Right lobe of liver (tissue), 6 donors: ENCODE data around the gene NCKAP5. TPM values are rescaled to one million over a fixed set of nuclear protein-coding genes. Genes with fewer than 3 reads are reported as not detected.
A peak's percentile ranks its signal among the peaks of the same experiment; 100 is the strongest.

Source experiments
- ATAC-seq, 4 donors: fragments of 200-7000 bp; cut with Tn5 transposase; one replicate each; pipeline ENCODE4 v1.9.1; 2020; ENCODE audit warnings: mild to moderate bottlenecking in 4 of 4, moderate library complexity in 4 of 4
- DNase-seq, 3 donors: peaks; one replicate each; pipeline ENCODE4 v3.0.0-alpha.2; 2020
- H3K27ac ChIP-seq, 3 donors: fragments of 200-600 bp; one replicate each; pipeline ENCODE4 v1.8.0; 2022
- H3K27me3 ChIP-seq, 2 donors: fragments of 200-600 bp; one replicate each; pipeline ENCODE4 v1.8.0; 2022
- H3K36me3 ChIP-seq, 4 donors: fragments of 200-600 bp; sonication (generic) in 1 of 4; one replicate each; pipeline versions ENCODE4 v1.5.1 to v1.8.0; 2017 to 2022; ENCODE audit warnings: control low read depth in 1 of 4
- H3K4me1 ChIP-seq, 4 donors: fragments of 200-600 bp; sonication (generic) in 1 of 4; one replicate each; pipeline versions ENCODE4 v1.5.1 to v1.8.0; 2017 to 2022; ENCODE audit warnings: control low read depth in 1 of 4
- H3K4me3 ChIP-seq, 3 donors: fragments of 200-600 bp; one replicate each; pipeline ENCODE4 v1.8.0; 2022
- H3K9me3 ChIP-seq, 4 donors: fragments of 200-600 bp; sonication (generic) in 1 of 4; one replicate each; pipeline versions ENCODE4 v1.5.1 to v1.8.0; 2017 to 2022; ENCODE audit warnings: control low read depth in 1 of 4
- CTCF ChIP-seq, 4 donors: fragments of 200-600 bp in 3 of 4; fragments of 450-650 bp in 1 of 4; IDR thresholded peaks; one replicate each; pipeline versions ENCODE4 v1.5.1 to v1.8.0; 2016 to 2022; ENCODE audit warnings: antibody characterized with exemption in 4 of 4, mild to moderate bottlenecking in 2 of 4
- POLR2A ChIP-seq: fragments of 450-650 bp; IDR thresholded peaks from one replicate; pipeline ENCODE4 v1.6.1; 2017; ENCODE audit warnings: antibody characterized with exemption, mild to moderate bottlenecking
- WGBS: methylation state at CpG from one replicate; pipeline ENCODE4 v1.1.6; 2018; ENCODE audit warnings: low coverage, low lambda C conversion rate; ENCODE audit not compliant: insufficient coverage; ENCODE audit errors: missing lambda C conversion rate; 5-methylcytosine and 5-hydroxymethylcytosine counted together
- intact Hi-C, 2 donors: fragments of 100-400 bp; cut with DNase I; formaldehyde crosslinking; loops; one replicate each; pipeline versions ENCODE4 v1.11.2 to v1.14.1; 2022
- total RNA-seq, 6 experiments: library from RNA; depleted of rRNA in 2 of 6; stranded (reverse); fragments of >200 nt in 2 of 6; fragmentation: NEBNext Ultra II Directional in 3 of 6; extraction: Animal tissue kit (Norgen Biotek cat#: 25700) in 3 of 6; gene quantifications; one replicate each; pipeline versions ENCODE4 v1.1.0 to v1.2.4, GENCODE V29; 2016 to 2023
- donor health status: DM: no; HTN: yes; CAD: no.
- donor health status: DM: no; HTN: no; CAD: no.
- donor health status: DM: no; HTN: no; CAD: no.
- donor health status: DM: no; HTN: yes; CAD: no.
- donor health status: DM: no; HTN: yes; CAD: no.

NCKAP5 gene
- total RNA-seq, 6 experiments from 2014 or later = 3.6 to 11.7 (median 6.9) TPM

GRCh38 chr2:132640116-132640515 is 928.1 kb downstream of the NCKAP5 start:
- Histone ChIP-seq H3K4me1 (peaks cover 0 to 21% (median 8%) of the 10 kb centered on the region in 4 donors), H3K27ac (no peak overlapping the region), H3K9me3 (no peaks in the 10 kb centered on the region), H3K27me3 (no peaks in the 10 kb centered on the region), H3K36me3 (no peaks in the 10 kb centered on the region), H3K4me3 (no peak overlapping the region)
- DNase-seq (no peak), ATAC-seq (no peak)
- no peak for TF ChIP-seq POLR2A
- no peak for TF ChIP-seq CTCF (IDR thresholded peaks at IDR 0.05)
- intact Hi-C loops = loop anchor here in 1 of 2 donors (10.0 kb wide), 1 partner anchor 535 kb away; no protein-coding TSS in a partner anchor

- intact Hi-C loops = loop anchor here in 1 of 2 donors (10.0 kb wide), 1 partner anchor 94 kb away; no protein-coding TSS in a partner anchor
- DNase-seq = no peak
- H3K27me3 ChIP-seq = no peaks in the 10 kb centered on the region
- H3K9me3 ChIP-seq = no peaks in the 10 kb centered on the region
- H3K27ac ChIP-seq = no peak overlapping the region
- 100% methylated on average over 1 of the region's 5 CpGs for WGBS
- no peak for TF ChIP-seq CTCF (IDR thresholded peaks at IDR 0.05)
- no peak for TF ChIP-seq POLR2A
- no peaks in the 10 kb centered on the region for H3K36me3 ChIP-seq
- no peak for ATAC-seq
- peaks cover 0 to 21% (median 8%) of the 10 kb centered on the region in 4 donors for H3K4me1 ChIP-seq
- no peak overlapping the region for H3K4me3 ChIP-seq
Measured at GRCh38 chr2:132638313-132639040, 929.8 kb downstream of the NCKAP5 start.

- intact Hi-C loops = loop anchor here in 1 of 2 donors (10.0 kb wide), 1 partner anchor 92 kb away; no protein-coding TSS in a partner anchor
- Histone ChIP-seq H3K9me3 (no peaks in the 10 kb centered on the region), H3K36me3 (no peaks in the 10 kb centered on the region), H3K4me1 (peaks cover 0 to 16% (median 7%) of the 10 kb centered on the region in 4 donors), H3K4me3 (no peak overlapping the region), H3K27ac (no peak overlapping the region), H3K27me3 (no peaks in the 10 kb centered on the region)
- peak in 2 of 3 donors; percentile 32 to 56 for DNase-seq
- TF ChIP-seq CTCF (IDR thresholded peaks at IDR 0.05) (no peak), POLR2A (no peak)
- peak in 3 of 4 donors; percentile 41 to 67 (median 52) for ATAC-seq
- WGBS = 20% methylated on average over 1 of the region's 1 CpG
Measured at GRCh38 chr2:132636346-132636745, 931.9 kb downstream of the NCKAP5 start.

GRCh38 chr2:132633635-132634034 is 934.6 kb downstream of the NCKAP5 start:
- no peak overlapping the region for H3K27ac ChIP-seq
- 89% methylated on average over 2 of the region's 2 CpGs for WGBS

More at GRCh38 chr2:132633635-132634034, 934.6 kb downstream of the NCKAP5 start:
- intact Hi-C loops = loop anchor here in 1 of 2 donors (10.0 kb wide), 1 partner anchor 89 kb away; no protein-coding TSS in a partner anchor
- H3K27me3 ChIP-seq = no peaks in the 10 kb centered on the region
- TF ChIP-seq CTCF (IDR thresholded peaks at IDR 0.05) (no peak), POLR2A (no peak)
- no peak for ATAC-seq
- H3K4me1 ChIP-seq = peaks cover 0 to 20% (median 10%) of the 10 kb centered on the region in 4 donors
- H3K4me3 ChIP-seq = no peak overlapping the region
- no peaks in the 10 kb centered on the region for H3K36me3 ChIP-seq
- H3K9me3 ChIP-seq = no peaks in the 10 kb centered on the region
- no peak for DNase-seq
